ENCODE data around the gene GP1BA. TPM values are rescaled to one million over a fixed set of nuclear protein-coding genes. Genes with fewer than 3 reads are reported as not detected.
"Not testable (repeated sequence)": the region's sequence is repeated elsewhere in the genome, so short reads cannot be mapped to it uniquely, and the experiment has no call there.

The GP1BA gene
- total and polyA plus RNA-seq, 10 donors: 1.8 to 6.1 (median 2.8) TPM

DNA sequence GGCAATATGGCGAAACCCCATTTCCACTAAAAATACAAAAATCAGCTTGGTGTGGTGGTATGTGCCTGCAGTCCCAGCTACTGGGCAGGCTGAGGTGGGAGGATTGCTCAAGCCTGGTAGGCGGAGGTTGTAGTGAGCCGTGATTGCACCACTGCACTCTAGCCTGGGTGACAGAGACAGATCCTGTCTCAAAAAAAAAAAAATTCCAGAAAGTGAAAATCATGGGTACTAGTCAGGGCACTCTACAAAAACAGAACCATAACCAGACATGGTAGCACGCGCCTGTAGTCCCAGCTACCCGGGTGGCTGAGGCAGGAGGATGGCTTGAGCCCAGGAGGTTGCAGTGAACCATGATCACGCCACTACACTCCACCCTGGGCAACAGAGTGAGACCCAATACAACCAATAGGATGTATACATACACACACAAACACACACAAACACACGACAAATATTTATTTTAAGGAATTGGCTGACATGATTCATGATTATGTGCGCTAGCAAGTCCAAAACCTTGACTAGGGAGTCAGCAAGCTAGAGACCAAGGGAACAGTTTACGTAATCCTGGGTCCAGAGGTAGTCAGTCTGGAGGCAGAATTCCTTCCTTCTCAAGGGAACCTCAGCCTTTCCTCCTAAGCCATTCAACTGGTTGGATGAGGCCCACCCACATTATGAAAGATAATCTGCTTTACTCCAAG lies 11.6 kb upstream of the GP1BA start:
- DNase-seq: no peak
- Histone ChIP-seq H3K4me1 (peaks cover 0 to 10% (median 0%) of the 10 kb centered on the region in 6 donors), H3K9me3 (no peaks in the 10 kb centered on the region), H3K27me3 (replicated peaks in 1 of 7) (no peaks in the 10 kb centered on the region), H3K4me3 (no peak overlapping the region), H3K27ac (no peak overlapping the region), H3K36me3 (no peaks in the 10 kb centered on the region)
- 74 to 88% (median 83%) methylated on average over 10 of the region's 10 CpGs for WGBS, 5 donors
- no peak for TF ChIP-seq POLR2AphosphoS5 (IDR thresholded peaks at IDR 0.05)
- TF ChIP-seq, protein P1, sequence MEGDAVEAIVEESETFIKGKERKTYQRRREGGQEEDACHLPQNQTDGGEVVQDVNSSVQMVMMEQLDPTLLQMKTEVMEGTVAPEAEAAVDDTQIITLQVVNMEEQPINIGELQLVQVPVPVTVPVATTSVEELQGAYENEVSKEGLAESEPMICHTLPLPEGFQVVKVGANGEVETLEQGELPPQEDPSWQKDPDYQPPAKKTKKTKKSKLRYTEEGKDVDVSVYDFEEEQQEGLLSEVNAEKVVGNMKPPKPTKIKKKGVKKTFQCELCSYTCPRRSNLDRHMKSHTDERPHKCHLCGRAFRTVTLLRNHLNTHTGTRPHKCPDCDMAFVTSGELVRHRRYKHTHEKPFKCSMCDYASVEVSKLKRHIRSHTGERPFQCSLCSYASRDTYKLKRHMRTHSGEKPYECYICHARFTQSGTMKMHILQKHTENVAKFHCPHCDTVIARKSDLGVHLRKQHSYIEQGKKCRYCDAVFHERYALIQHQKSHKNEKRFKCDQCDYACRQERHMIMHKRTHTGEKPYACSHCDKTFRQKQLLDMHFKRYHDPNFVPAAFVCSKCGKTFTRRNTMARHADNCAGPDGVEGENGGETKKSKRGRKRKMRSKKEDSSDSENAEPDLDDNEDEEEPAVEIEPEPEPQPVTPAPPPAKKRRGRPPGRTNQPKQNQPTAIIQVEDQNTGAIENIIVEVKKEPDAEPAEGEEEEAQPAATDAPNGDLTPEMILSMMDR (IDR thresholded peaks at IDR 0.05 in 8 of 11, conservative IDR thresholded peaks at IDR 0.05 in 3 of 11): no peak
- no peak for TF ChIP-seq POLR2A (IDR thresholded peaks at IDR 0.05)
- intact Hi-C loops (cut with DNase I; ENCODE audit: low total_unique reads): no loop called here

DNA sequence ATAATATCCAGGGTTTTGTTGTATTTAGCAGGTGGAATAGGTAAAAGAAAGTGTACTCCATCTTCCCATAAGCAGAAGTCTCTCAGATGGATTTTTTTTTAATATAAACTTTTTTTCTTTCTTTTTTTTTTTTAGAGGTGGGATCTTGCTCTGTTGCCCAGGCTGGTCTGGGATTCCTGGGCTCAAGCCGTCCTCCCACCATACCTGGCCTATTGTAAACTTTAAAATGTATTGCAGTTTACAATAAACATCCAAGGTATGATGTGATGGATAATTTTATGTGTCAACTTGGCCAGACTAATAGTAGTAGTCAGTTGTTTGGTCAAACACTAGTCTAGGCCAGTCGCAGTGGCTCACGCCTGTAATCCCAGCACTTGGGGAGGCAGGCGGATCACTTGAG lies 10.8 kb upstream of the GP1BA start:
- H3K9me3 ChIP-seq: no peaks in the 10 kb centered on the region
- intact Hi-C loops (cut with DNase I; ENCODE audit: low total_unique reads): no loop called here
- 90 to 99% (median 95%) methylated on average over 4 of the region's 4 CpGs for WGBS, 5 donors
- no peak overlapping the region for H3K27ac ChIP-seq
- TF ChIP-seq POLR2A (IDR thresholded peaks at IDR 0.05) (no peak), POLR2AphosphoS5 (IDR thresholded peaks at IDR 0.05) (no peak)
- TF ChIP-seq, protein P1 (IDR thresholded peaks at IDR 0.05 in 8 of 11, conservative IDR thresholded peaks at IDR 0.05 in 3 of 11): no peak
- no peak overlapping the region for H3K4me3 ChIP-seq
- DNase-seq: no peak
- no peaks in the 10 kb centered on the region for H3K36me3 ChIP-seq
- H3K27me3 ChIP-seq (replicated peaks in 1 of 7): no peaks in the 10 kb centered on the region
- peaks cover 0 to 10% (median 0%) of the 10 kb centered on the region in 6 donors for H3K4me1 ChIP-seq

DNA sequence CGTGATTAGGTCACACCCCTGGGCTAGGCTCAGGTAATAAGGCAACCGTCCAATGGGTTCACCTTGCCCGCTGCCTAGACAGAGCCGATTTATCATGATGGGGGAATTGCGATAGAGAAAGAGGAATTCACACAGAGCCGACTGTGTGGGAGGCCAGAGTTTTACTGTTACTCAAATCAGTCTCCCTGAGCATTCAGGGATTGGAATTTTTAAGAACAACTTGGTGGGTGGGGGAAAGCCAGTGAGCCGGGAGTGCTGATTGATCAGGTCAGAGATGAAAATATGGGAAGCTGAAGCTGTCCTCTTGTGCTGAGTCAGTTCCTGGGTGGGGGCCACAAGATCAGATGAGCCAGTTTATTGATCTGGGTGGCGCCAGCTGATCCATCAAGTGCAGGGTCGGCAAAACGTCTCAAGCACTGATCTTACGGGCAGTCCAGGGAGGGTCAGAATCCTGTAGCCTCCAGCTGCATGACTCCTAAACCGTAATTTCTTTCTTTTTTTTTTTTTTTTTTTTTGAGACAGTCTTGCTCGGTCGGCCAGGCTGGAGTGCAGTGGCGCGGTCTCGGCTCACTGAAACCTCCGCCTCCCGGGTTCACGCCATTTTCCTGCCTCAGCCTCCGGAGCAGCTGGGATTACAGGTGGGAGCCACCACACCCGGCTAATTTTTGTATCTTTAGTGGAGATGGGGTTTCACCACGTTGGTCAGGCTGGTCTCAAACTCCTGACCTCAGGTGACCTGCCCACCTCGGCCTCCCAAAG lies 5.3 kb upstream of the GP1BA start:
- DNase-seq; H3K27me3 ChIP-seq (replicated peaks in 1 of 7); H3K36me3 ChIP-seq; H3K9me3 ChIP-seq; H3K27ac ChIP-seq; intact Hi-C loops (cut with DNase I; ENCODE audit: low total_unique reads); H3K4me3 ChIP-seq; H3K4me1 ChIP-seq: not testable (repeated sequence)
- WGBS, 5 donors: 84 to 92% (median 90%) methylated on average over 24 of the region's 24 CpGs

DNA sequence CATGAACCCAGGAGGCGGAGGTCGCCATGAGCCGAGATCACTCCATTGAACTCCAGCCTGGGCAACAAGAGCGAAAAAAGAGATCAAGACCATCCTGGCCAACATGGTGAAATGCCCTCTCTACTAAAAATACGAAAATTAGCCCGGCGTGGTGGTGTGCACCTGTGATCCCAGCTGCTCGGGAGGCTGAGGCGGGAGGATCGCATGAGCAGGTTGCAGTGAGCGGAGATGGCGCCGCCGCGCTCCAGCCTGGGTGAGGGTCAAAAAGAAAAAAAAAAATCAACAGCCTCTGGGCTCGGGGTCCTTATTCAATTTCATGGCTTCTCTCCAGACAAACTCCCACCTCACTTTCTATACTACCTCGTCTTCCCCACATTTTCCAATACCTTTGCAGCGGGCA lies 3.2 kb upstream of the GP1BA start:
- Histone ChIP-seq H3K4me1 (peaks cover under 1 to 22% (median 8%) of the 10 kb centered on the region in 6 donors), H3K27ac (no peak overlapping the region), H3K27me3 (replicated peaks in 1 of 7) (no peaks in the 10 kb centered on the region), H3K36me3 (peaks cover 0 to 4% (median 0%) of the 10 kb centered on the region in 6 donors), H3K9me3 (no peaks in the 10 kb centered on the region), H3K4me3 (no peak overlapping the region)
- no peak for DNase-seq
- TF ChIP-seq, protein P1 (IDR thresholded peaks at IDR 0.05 in 8 of 11, conservative IDR thresholded peaks at IDR 0.05 in 3 of 11): no peak
- peak in 1 of 3 donors; percentile 23 for TF ChIP-seq POLR2AphosphoS5 (IDR thresholded peaks at IDR 0.05)
- intact Hi-C loops (cut with DNase I; ENCODE audit: low total_unique reads): no loop called here
- WGBS, 5 donors: 95 to 98% (median 97%) methylated on average over 18 of the region's 18 CpGs

All from spleen (tissue), 11 donors.